ENCODE data around the gene SPDYC. TPM values are rescaled to one million over a fixed set of nuclear protein-coding genes. Genes with fewer than 3 reads are reported as not detected.

SPDYC gene
- total and polyA plus RNA-seq, 2 experiments from 2014 or later: 0.27 TPM; not detected in 1

DNA sequence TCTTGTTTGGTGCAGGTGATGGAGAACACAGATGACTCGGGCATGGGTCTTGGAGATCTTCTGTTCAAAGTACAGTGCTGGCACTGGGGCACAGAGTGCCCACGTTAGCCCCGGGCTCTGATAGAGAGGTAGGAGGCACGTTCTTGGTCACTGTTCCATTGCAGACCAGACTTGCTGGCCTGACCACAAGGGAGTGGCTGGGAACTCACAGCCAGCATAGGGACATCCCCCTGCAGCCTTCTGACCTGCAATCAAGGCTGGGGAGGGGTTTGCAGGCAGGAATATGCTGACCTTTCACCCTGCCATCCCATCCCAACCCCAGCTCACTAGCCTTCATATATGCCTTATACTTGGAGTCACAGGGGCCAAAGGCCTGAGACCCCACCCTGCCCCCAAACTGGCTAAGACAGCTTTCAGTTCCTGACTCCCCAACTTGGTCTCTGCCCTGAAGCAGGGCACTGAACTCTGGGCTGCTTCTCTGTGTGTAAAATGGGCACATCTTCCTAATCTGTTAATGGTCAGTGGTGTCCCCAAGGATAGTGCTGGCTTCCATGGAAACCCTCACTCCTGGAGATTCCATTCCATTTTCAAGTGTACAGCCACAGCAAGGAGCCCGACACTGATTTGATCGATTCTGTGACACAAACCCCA lies 43.3 kb upstream of the SPDYC start:
- Histone ChIP-seq H3K79me2 (replicated peaks; ENCODE audit: insufficient read depth) (peaks cover 20% of the 10 kb centered on the region), H3K4me1 (ENCODE audit: insufficient read depth) (peaks cover 4% of the 10 kb centered on the region; the same call in 1 of the 2 replicates), H2AFZ (no peak overlapping the region), H3K4me3 (no peak overlapping the region), H3K27me3 (ENCODE audit: insufficient read depth) (no peaks in the 10 kb centered on the region), H4K20me1 (replicated peaks; ENCODE audit: insufficient read depth) (peaks cover 3% of the 10 kb centered on the region; the same call in 1 of the 2 replicates), H3K4me2 (no peak overlapping the region), H3K9me2 (ENCODE audit: insufficient read depth) (no peaks in the 10 kb centered on the region), H3K27ac (ENCODE audit: low read depth) (no peak overlapping the region), H3K36me3 (ENCODE audit: insufficient read depth) (peaks cover 6% of the 10 kb centered on the region), H3F3A (replicated peaks; ENCODE audit: low read depth) (peaks cover 10% of the 10 kb centered on the region; the same call in 1 of the 2 replicates)
- DNase-seq (ENCODE audit: low spot score) (no peak), ATAC-seq (no peak)
- Mint-ChIP-seq H3K9me3 (no peaks in the 10 kb centered on the region; the same call in 2 of the 3 replicates), H3K4me1 (peaks cover 3% of the 10 kb centered on the region; the same call in 2 of the 3 replicates), H3K36me3 (ENCODE audit: low read depth) (peaks cover 59% of the 10 kb centered on the region), H3K27me3 (ENCODE audit: insufficient read depth, low read depth, poor library complexity) (peaks cover 8% of the 10 kb centered on the region), H3K27ac (no peak overlapping the region), H3K4me3 (no peak overlapping the region)
- TF ChIP-seq EZH2 (IDR thresholded peaks at IDR 0.05; ENCODE audit: low read depth, unreplicated experiment) (no peak), JUNB (IDR thresholded peaks at IDR 0.05; ENCODE audit: unreplicated experiment) (no peak), EZH2phosphoT487 (IDR thresholded peaks at IDR 0.05; ENCODE audit: unreplicated experiment) (no peak), REST (IDR thresholded peaks at IDR 0.05; ENCODE audit: unreplicated experiment) (no peak), ZNF331 (CRISPR knock-in tag; IDR thresholded peaks at IDR 0.05; ENCODE audit: low read depth) (no peak), CREB1 (CRISPR knock-in tag; IDR thresholded peaks at IDR 0.05; ENCODE audit: low read depth) (no peak), STAT1 (IDR thresholded peaks at IDR 0.05; ENCODE audit: unreplicated experiment) (no peak), ZNF462 (CRISPR knock-in tag; IDR thresholded peaks at IDR 0.05) (no peak)
- TF ChIP-seq, protein P1, sequence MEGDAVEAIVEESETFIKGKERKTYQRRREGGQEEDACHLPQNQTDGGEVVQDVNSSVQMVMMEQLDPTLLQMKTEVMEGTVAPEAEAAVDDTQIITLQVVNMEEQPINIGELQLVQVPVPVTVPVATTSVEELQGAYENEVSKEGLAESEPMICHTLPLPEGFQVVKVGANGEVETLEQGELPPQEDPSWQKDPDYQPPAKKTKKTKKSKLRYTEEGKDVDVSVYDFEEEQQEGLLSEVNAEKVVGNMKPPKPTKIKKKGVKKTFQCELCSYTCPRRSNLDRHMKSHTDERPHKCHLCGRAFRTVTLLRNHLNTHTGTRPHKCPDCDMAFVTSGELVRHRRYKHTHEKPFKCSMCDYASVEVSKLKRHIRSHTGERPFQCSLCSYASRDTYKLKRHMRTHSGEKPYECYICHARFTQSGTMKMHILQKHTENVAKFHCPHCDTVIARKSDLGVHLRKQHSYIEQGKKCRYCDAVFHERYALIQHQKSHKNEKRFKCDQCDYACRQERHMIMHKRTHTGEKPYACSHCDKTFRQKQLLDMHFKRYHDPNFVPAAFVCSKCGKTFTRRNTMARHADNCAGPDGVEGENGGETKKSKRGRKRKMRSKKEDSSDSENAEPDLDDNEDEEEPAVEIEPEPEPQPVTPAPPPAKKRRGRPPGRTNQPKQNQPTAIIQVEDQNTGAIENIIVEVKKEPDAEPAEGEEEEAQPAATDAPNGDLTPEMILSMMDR (conservative IDR thresholded peaks at IDR 0.05; ENCODE audit: low read depth in 2 of 2): no peak
- TF ChIP-seq, protein P2, sequence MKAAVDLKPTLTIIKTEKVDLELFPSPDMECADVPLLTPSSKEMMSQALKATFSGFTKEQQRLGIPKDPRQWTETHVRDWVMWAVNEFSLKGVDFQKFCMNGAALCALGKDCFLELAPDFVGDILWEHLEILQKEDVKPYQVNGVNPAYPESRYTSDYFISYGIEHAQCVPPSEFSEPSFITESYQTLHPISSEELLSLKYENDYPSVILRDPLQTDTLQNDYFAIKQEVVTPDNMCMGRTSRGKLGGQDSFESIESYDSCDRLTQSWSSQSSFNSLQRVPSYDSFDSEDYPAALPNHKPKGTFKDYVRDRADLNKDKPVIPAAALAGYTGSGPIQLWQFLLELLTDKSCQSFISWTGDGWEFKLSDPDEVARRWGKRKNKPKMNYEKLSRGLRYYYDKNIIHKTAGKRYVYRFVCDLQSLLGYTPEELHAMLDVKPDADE (IDR thresholded peaks at IDR 0.05): no peak
